H1 (cell line): ENCODE data around the gene SPATA31E1. TPM values are rescaled to one million over a fixed set of nuclear protein-coding genes. Genes with fewer than 3 reads are reported as not detected.

Experiments used
- CTCF ChIA-PET: fragments of 300-600 bp; sonication (Branson Sonifier 250); formaldehyde crosslinking; loops from one replicate; lab custom pipeline; 2021; ENCODE audit not compliant: partially characterized antibody; lab: Charles Lee
- POLR2A ChIA-PET: fragments of 300-600 bp; sonication (Branson Sonifier 250); formaldehyde crosslinking; loops from one replicate; lab custom pipeline; 2021; ENCODE audit warnings: inconsistent platforms; ENCODE audit not compliant: partially characterized antibody; lab: Charles Lee
- DNase-seq, 2 experiments: peaks; one replicate each; pipeline versions ENCODE4 v3.0.0 to v3.0.0-alpha.2; 2010 to 2022; ENCODE audit warnings: low spot score in 2 of 2, low read depth in 1 of 2, mixed read lengths in 1 of 2
- FAIRE-seq: peaks from 2 replicates; lab custom pipeline; 2011; peaks lifted over from hg19 to GRCh38; lab: Jason Lieb, UNC
- H2AFZ ChIP-seq: 2 replicates; pipeline ENCODE4 v1.8.1; 2012; ENCODE audit warnings: low read length, inconsistent platforms
- H2AK5ac ChIP-seq: 2 replicates; pipeline ENCODE4 v1.6.1; 2013; ENCODE audit warnings: low read depth, low read length
- H2BK120ac ChIP-seq: replicated peaks from 2 replicates; pipeline ENCODE3; 2013; ENCODE audit warnings: low read depth, low read length, inconsistent platforms
- H2BK12ac ChIP-seq: 2 replicates; pipeline ENCODE4 v1.6.1; 2013; ENCODE audit warnings: low read depth, low read length
- H2BK15ac ChIP-seq: 2 replicates; pipeline ENCODE4 v1.6.1; 2013; ENCODE audit warnings: low read length
- H2BK20ac ChIP-seq: 2 replicates; pipeline ENCODE4 v1.6.1; 2013; ENCODE audit warnings: low read length
- H2BK5ac ChIP-seq: 2 replicates; pipeline ENCODE4 v1.6.1; 2013; ENCODE audit warnings: low read depth, low read length
- H3K14ac ChIP-seq: 2 replicates; pipeline ENCODE4 v1.6.1; 2013; ENCODE audit warnings: inconsistent platforms; ENCODE audit not compliant: insufficient read length
- H3K18ac ChIP-seq: 2 replicates; pipeline ENCODE4 v1.6.1; 2013; ENCODE audit warnings: low read length; ENCODE audit errors: extremely low read depth
- H3K23ac ChIP-seq: 2 replicates; pipeline ENCODE4 v1.6.1; 2013; ENCODE audit warnings: inconsistent platforms; ENCODE audit not compliant: insufficient read length
- H3K23me2 ChIP-seq: 2 replicates; pipeline ENCODE4 v1.6.1; 2013; ENCODE audit warnings: low read depth, low read length
- H3K27ac ChIP-seq: 2 replicates; pipeline ENCODE4 v1.6.1; 2011; ENCODE audit warnings: low read depth, low read length, inconsistent platforms
- H3K27me3 ChIP-seq, 4 experiments: replicated peaks in 1 of 4; 1 replicate in 1 of 4; 2 replicates in 3 of 4; pipeline versions ENCODE4 v1.6.1 to v1.8.1; 2011 to 2013; ENCODE audit warnings: low read length in 3 of 4, mild to moderate bottlenecking in 3 of 4, inconsistent platforms in 2 of 4, mixed read lengths in 2 of 4, moderate library complexity in 1 of 4; ENCODE audit not compliant: control insufficient read depth in 3 of 4, insufficient read depth in 3 of 4; ENCODE audit errors: extremely low read depth in 1 of 4
- H3K36me3 ChIP-seq, 4 experiments: 2 replicates each; pipeline versions ENCODE4 v1.6.1 to v1.8.1; 2011 to 2013; ENCODE audit warnings: mild to moderate bottlenecking in 4 of 4, low read length in 3 of 4, moderate library complexity in 2 of 4, control low read depth in 1 of 4, inconsistent platforms in 1 of 4; ENCODE audit not compliant: insufficient read depth in 4 of 4, control insufficient read depth in 2 of 4
- H3K4ac ChIP-seq: replicated peaks from 2 replicates; pipeline ENCODE3; 2013; ENCODE audit warnings: low read length, low read depth, mixed read lengths, inconsistent platforms; ENCODE audit not compliant: insufficient read length
- H3K4me1 ChIP-seq, 4 experiments: replicated peaks in 1 of 4; 1 replicate in 1 of 4; 2 replicates in 3 of 4; pipeline versions ENCODE4 v1.6.1 to v1.8.1; 2011 to 2013; ENCODE audit warnings: low read length in 3 of 4, inconsistent platforms in 2 of 4, mixed read lengths in 1 of 4; ENCODE audit not compliant: insufficient read depth in 4 of 4, control insufficient read depth in 3 of 4
- H3K4me2 ChIP-seq, 2 experiments: 2 replicates each; pipeline versions ENCODE4 v1.6.1 to v1.8.1; 2011 to 2013; ENCODE audit warnings: low read depth in 2 of 2, low read length in 2 of 2, control low read depth in 1 of 2, inconsistent platforms in 1 of 2, mild to moderate bottlenecking in 1 of 2; ENCODE audit not compliant: insufficient read depth in 1 of 2
- H3K4me3 ChIP-seq, 4 experiments: fragments of 200-600, 300-600 bp in 1 of 4; sonication (generic), shearing (Covaris generic), sonication (Bioruptor Twin) in 1 of 4; 2 replicates each; pipeline versions ENCODE4 v1.5.1 to v1.8.1; 2011 to 2016; ENCODE audit warnings: low read length in 4 of 4, low read depth in 3 of 4, control low read depth in 2 of 4, inconsistent platforms in 2 of 4, mild to moderate bottlenecking in 2 of 4, mixed read lengths in 1 of 4, moderate library complexity in 1 of 4; ENCODE audit not compliant: insufficient read depth in 2 of 4; ENCODE audit errors: extremely low read depth in 1 of 4
- H3K56ac ChIP-seq: replicated peaks from 2 replicates; pipeline ENCODE3; 2013; ENCODE audit warnings: low read depth, mild to moderate bottlenecking, mixed read lengths, low read length, inconsistent platforms; ENCODE audit not compliant: insufficient read length
- H3K79me1 ChIP-seq: 2 replicates; pipeline ENCODE4 v1.6.1; 2013; ENCODE audit warnings: low read depth, low read length, control low read depth
- H3K79me2 ChIP-seq, 2 experiments: 2 replicates each; pipeline versions ENCODE4 v1.6.1 to v1.8.1; 2012 to 2013; ENCODE audit warnings: low read length in 2 of 2, mild to moderate bottlenecking in 2 of 2, inconsistent platforms in 1 of 2; ENCODE audit not compliant: insufficient read depth in 2 of 2, control insufficient read depth in 1 of 2
- H3K9ac ChIP-seq, 4 experiments: replicated peaks in 1 of 4; 1 replicate in 1 of 4; 2 replicates in 3 of 4; pipeline versions ENCODE4 v1.6.1 to v1.8.1; 2011 to 2013; ENCODE audit warnings: low read depth in 3 of 4, low read length in 3 of 4, control low read depth in 2 of 4, mild to moderate bottlenecking in 2 of 4, moderate library complexity in 2 of 4, inconsistent platforms in 1 of 4; ENCODE audit errors: extremely low read depth in 1 of 4
- H3K9me3 ChIP-seq, 2 experiments: 2 replicates each; pipeline versions ENCODE4 v1.6.1 to v1.8.1; 2012 to 2013; ENCODE audit warnings: mild to moderate bottlenecking in 2 of 2, moderate library complexity in 2 of 2, control low read depth in 1 of 2, inconsistent platforms in 1 of 2, low read depth in 1 of 2, low read length in 1 of 2, mixed read lengths in 1 of 2; ENCODE audit not compliant: insufficient read depth in 2 of 2
- H4K20me1 ChIP-seq, 2 experiments: replicated peaks in 1 of 2; 2 replicates each; pipeline versions ENCODE3 to v1.8.1; 2011 to 2013; ENCODE audit warnings: inconsistent platforms in 2 of 2, low read length in 2 of 2, mild to moderate bottlenecking in 1 of 2; ENCODE audit not compliant: insufficient read depth in 2 of 2, control insufficient read depth in 1 of 2
- H4K5ac ChIP-seq: 2 replicates; pipeline ENCODE4 v1.6.1; 2013; ENCODE audit warnings: low read length, low read depth, mixed read lengths, inconsistent platforms; ENCODE audit not compliant: insufficient read length
- H4K8ac ChIP-seq: 2 replicates; pipeline ENCODE4 v1.8.0; 2013; ENCODE audit warnings: mild to moderate bottlenecking, moderate library complexity, low read length, inconsistent platforms; ENCODE audit not compliant: insufficient read depth; ENCODE audit errors: extremely low read depth
- H4K91ac ChIP-seq: replicated peaks from 2 replicates; pipeline ENCODE3; 2013; ENCODE audit warnings: low read length, mixed read lengths, inconsistent platforms; ENCODE audit not compliant: insufficient read length
- BCL11A ChIP-seq, 2 experiments: IDR thresholded peaks; one replicate each; pipeline ENCODE4 v1.6.1; 2011; ENCODE audit warnings: low read depth in 2 of 2, low read length in 2 of 2, mild to moderate bottlenecking in 2 of 2
- CEBPB ChIP-seq: IDR thresholded peaks from 2 replicates; pipeline ENCODE4 v1.6.1; 2012; ENCODE audit warnings: low read depth, low read length
- CHD2 ChIP-seq: IDR thresholded peaks from 2 replicates; pipeline ENCODE4 v1.6.1; 2012; ENCODE audit warnings: low read length, improper control_type of control experiment
- GTF2F1 ChIP-seq: IDR thresholded peaks from 2 replicates; pipeline ENCODE4 v1.6.1; 2012; ENCODE audit warnings: low read depth, low read length, improper control_type of control experiment, borderline replicate concordance
- TCF12 ChIP-seq: IDR thresholded peaks from 2 replicates; pipeline ENCODE4 v1.6.1; 2011; ENCODE audit warnings: low read depth, mild to moderate bottlenecking, low read length
- WGBS, 2 experiments: shearing (Covaris generic) in 1 of 2; methylation state at CpG; one replicate each; pipeline versions ENCODE4 v1.1.6 to v1.1.7; 2013 to 2015; ENCODE audit warnings: low lambda C conversion rate in 2 of 2, mixed read lengths in 2 of 2, inconsistent platforms in 1 of 2, low coverage in 1 of 2, missing lambda C conversion rate in 1 of 2; ENCODE audit not compliant: insufficient replicate concordance in 2 of 2, insufficient coverage in 1 of 2, insufficient read length in 1 of 2; ENCODE audit errors: extremely low coverage in 1 of 2, missing lambda C conversion rate in 1 of 2; 5-methylcytosine and 5-hydroxymethylcytosine counted together
- polyA plus RNA-seq, 7 experiments: library from polyadenylated mRNA; depleted of rRNA in 3 of 7; stranded (reverse) in 5 of 7; unstranded in 2 of 7; fragments of >200 nt in 5 of 7; fragments of 200-250 nt in 2 of 7; gene quantifications; 1 replicate in 5 of 7; 2 replicates in 1 of 7; 4 replicates in 1 of 7; pipeline versions ENCODE4 v1.2.1 to v1.2.3, GENCODE V29; 2011 to 2013; ENCODE audit warnings: missing spikeins in 2 of 7, mixed read lengths in 2 of 7
- total RNA-seq: library from RNA; stranded (reverse); fragmentation: NEBNext Ultra II Directional; extraction: Animal tissue kit (Norgen Biotek cat#: 25700); gene quantifications from 2 replicates; pipeline ENCODE4 v1.2.1, GENCODE V29; 2021

Gene SPATA31E1
- total and polyA plus RNA-seq, 2 of the 8 experiments (the other 6 are each of a cell fraction or from before 2014, with no cell fraction given), result 0.05 to 0.09 TPM

- H3K4me3 ChIP-seq, result no peak overlapping the region
- no peak overlapping the region for H2BK15ac ChIP-seq
- FAIRE-seq, result no peak
- H3K23ac ChIP-seq, result no peak overlapping the region
- H2AK5ac ChIP-seq, result no peak overlapping the region
- H3K9ac ChIP-seq, result no peak overlapping the region
- H4K20me1 ChIP-seq, result no peaks in the 10 kb centered on the region
- no peak overlapping the region for H4K5ac ChIP-seq
- no peak overlapping the region for H3K56ac ChIP-seq
- H2BK5ac ChIP-seq, result no peak overlapping the region
- POLR2A ChIA-PET, result no interaction called here
- H3K18ac ChIP-seq, result no peak overlapping the region
- no peak overlapping the region for H2BK12ac ChIP-seq
- H2BK20ac ChIP-seq, result no peak overlapping the region
- H4K91ac ChIP-seq, result no peak overlapping the region
- H2AFZ ChIP-seq, result no peak overlapping the region
- H2BK120ac ChIP-seq, result no peak overlapping the region
- DNase-seq, result no peak
- H3K23me2 ChIP-seq, result no peaks in the 10 kb centered on the region
- H4K8ac ChIP-seq, result no peak overlapping the region
- H3K14ac ChIP-seq, result no peak overlapping the region
- 96% methylated on average over 8 of the region's 13 CpGs; no CpG with 5 or more reads in 1 of the 2 experiments for WGBS, 2 experiments
- no peaks in the 10 kb centered on the region; a peak in 1 of 7 replicates for H3K27me3 ChIP-seq
- no peak overlapping the region for H3K27ac ChIP-seq
- H3K9me3 ChIP-seq, result no peaks in the 10 kb centered on the region
- no peaks in the 10 kb centered on the region for H3K79me2 ChIP-seq
- no peak overlapping the region for H3K4me2 ChIP-seq
- no peaks in the 10 kb centered on the region for H3K36me3 ChIP-seq
- H3K4ac ChIP-seq, result no peak overlapping the region
- H3K4me1 ChIP-seq, result peaks cover 0 to 12% (median 1%) of the 10 kb centered on the region in 4 experiments; a peak in 5 of 7 replicates
- TF ChIP-seq BCL11A (IDR thresholded peaks at IDR 0.05; ENCODE audit: low read depth in 2 of 2, low read length in 2 of 2), result no peak
- TF ChIP-seq TCF12, result no peak
- TF ChIP-seq CEBPB, result no peak
- no peak for TF ChIP-seq CHD2
- no peak for TF ChIP-seq GTF2F1
- CTCF ChIA-PET, result interaction anchor here (1.7 kb wide), 1 partner anchor 9 kb away, joined by 5 read pairs; no protein-coding TSS in a partner anchor
- no peaks in the 10 kb centered on the region for H3K79me1 ChIP-seq
Measured at GRCh38 chr9:87885484-87886189, 3.0 kb downstream of the SPATA31E1 start.
